HepG2 (cell line): ENCODE results near the gene AKR7A3. TPM values are rescaled to one million over a fixed set of nuclear protein-coding genes. Genes with fewer than 3 reads are reported as not detected.

Experiments
- ATAC-seq: fragments of 200-7000 bp; cut with Tn5 transposase; 3 replicates; pipeline ENCODE4 v1.9.1; 2020; ENCODE audit warnings: mild to moderate bottlenecking, moderate library complexity
- BruUV-seq: library from RNA; stranded (reverse); fragments of 400-500 nt; replicated peaks from 2 replicates; lab custom pipeline; 2021; lab: Mats Ljungman, UMichigan
- CTCF ChIA-PET: fragments of 300-600 bp; formaldehyde crosslinking; extraction: SDS; loops from one replicate; lab custom pipeline; 2021; ENCODE audit warnings: low total read pairs, inconsistent platforms, low intra/inter-chr PET ratio; lab: Yijun Ruan, JAX
- POLR2A ChIA-PET: fragments of 350-600 bp; sonication (Branson Sonifier 250); formaldehyde crosslinking; loops from one replicate; lab custom pipeline; 2020; ENCODE audit warnings: antibody characterized with exemption, inconsistent platforms; lab: Yijun Ruan, JAX
- DNase-seq: peaks from one replicate; pipeline ENCODE4 v3.0.0-alpha.2; 2015; ENCODE audit warnings: low spot score
- FAIRE-seq: peaks from 3 replicates; lab custom pipeline; 2011; peaks lifted over from hg19 to GRCh38; lab: Jason Lieb, UNC
- H2AFZ ChIP-seq: one replicate; pipeline ENCODE4 v1.6.1; 2011; ENCODE audit warnings: low read length, inconsistent platforms
- H3K27ac ChIP-seq: fragments of 300-600 bp; 3 replicates; pipeline ENCODE4 v1.8.0; 2011; ENCODE audit warnings: mixed run types, mild to moderate bottlenecking, mixed read lengths, low read length, inconsistent platforms; ENCODE audit not compliant: insufficient read depth; ENCODE audit errors: extremely low read length
- H3K27me3 ChIP-seq, 2 experiments: fragments of 200-600 bp in 1 of 2; 2 replicates in 1 of 2; 3 replicates in 1 of 2; pipeline versions ENCODE4 v1.6.0 to v1.8.0; 2011; ENCODE audit warnings: low read length in 2 of 2, mild to moderate bottlenecking in 2 of 2, moderate library complexity in 2 of 2, inconsistent platforms in 1 of 2; ENCODE audit not compliant: insufficient read depth in 2 of 2, control insufficient read depth in 1 of 2
- H3K36me3 ChIP-seq, 2 experiments: fragments of 200-600 bp in 1 of 2; replicated peaks in 1 of 2; 2 replicates in 1 of 2; 3 replicates in 1 of 2; pipeline versions ENCODE4 v1.5.1 to v1.8.0; 2011; ENCODE audit warnings: low read length in 2 of 2, inconsistent platforms in 1 of 2; ENCODE audit not compliant: insufficient read depth in 2 of 2, control insufficient read depth in 1 of 2
- H3K4me1 ChIP-seq: 2 replicates; pipeline ENCODE4 v1.5.1; 2012; ENCODE audit warnings: low read length, inconsistent platforms; ENCODE audit not compliant: insufficient read depth
- H3K4me2 ChIP-seq: 2 replicates; pipeline ENCODE4 v1.6.0; 2011; ENCODE audit warnings: low read depth, low read length, inconsistent platforms
- H3K4me3 ChIP-seq, 3 experiments: fragments of 200-600 bp in 1 of 3; sonication (generic), shearing (Covaris generic) in 1 of 3; replicated peaks in 1 of 3; 2 replicates each; pipeline ENCODE4 v1.5.1; 2011 to 2016; ENCODE audit warnings: low read length in 3 of 3, inconsistent platforms in 2 of 3, low read depth in 2 of 3, mild to moderate bottlenecking in 2 of 3, control low read depth in 1 of 3, mixed read lengths in 1 of 3; ENCODE audit not compliant: insufficient read depth in 1 of 3
- H3K79me2 ChIP-seq: one replicate; pipeline ENCODE4 v1.6.1; 2011; ENCODE audit warnings: low read length, inconsistent platforms; ENCODE audit not compliant: insufficient read depth
- H3K9ac ChIP-seq: 2 replicates; pipeline ENCODE4 v1.6.0; 2011; ENCODE audit warnings: mild to moderate bottlenecking, low read depth, low read length, inconsistent platforms; ENCODE audit not compliant: insufficient read depth
- H3K9me3 ChIP-seq: 2 replicates; pipeline ENCODE4 v1.5.1; 2012; ENCODE audit warnings: mild to moderate bottlenecking, low read length
- H4K20me1 ChIP-seq: 2 replicates; pipeline ENCODE4 v1.6.0; 2011; ENCODE audit warnings: inconsistent platforms, mild to moderate bottlenecking, low read length, moderate library complexity; ENCODE audit not compliant: insufficient read depth
- CHD4 ChIP-seq: fragments of 200-600 bp; sonication (generic); IDR thresholded peaks from 2 replicates; pipeline ENCODE4 v1.7.0; 2017; ENCODE audit warnings: mild to moderate bottlenecking, low read length, borderline replicate concordance
- DMAP1 ChIP-seq: IDR thresholded peaks from 2 replicates; pipeline ENCODE4 v1.6.1; 2016
- MED13 ChIP-seq: sonication (generic); formaldehyde crosslinking; IDR thresholded peaks from 2 replicates; pipeline ENCODE4 v1.5.0; 2020; ENCODE audit warnings: missing genetic modification reagents
- MXD4 ChIP-seq: IDR thresholded peaks from 2 replicates; pipeline ENCODE4 v1.6.1; 2016; ENCODE audit warnings: mild to moderate bottlenecking, missing biosample characterization, missing genetic modification reagents
- SOX5 ChIP-seq: IDR thresholded peaks from 2 replicates; pipeline ENCODE4 v1.6.1; 2016; ENCODE audit warnings: borderline replicate concordance
- ZMAT3 ChIP-seq: sonication (generic); formaldehyde crosslinking; conservative IDR thresholded peaks from 2 replicates; pipeline ENCODE4 v1.7.0; 2021; ENCODE audit warnings: missing genetic modification reagents
- ZNF44 ChIP-seq: sonication (generic); formaldehyde crosslinking; IDR thresholded peaks from 2 replicates; pipeline ENCODE4 v1.5.1; 2020; ENCODE audit warnings: mild to moderate bottlenecking, missing genetic modification reagents
- ZNF629 ChIP-seq: sonication (generic); formaldehyde crosslinking; conservative IDR thresholded peaks from 2 replicates; pipeline ENCODE4 v1.5.0; 2020; ENCODE audit warnings: missing genetic modification reagents
- ZNF75D ChIP-seq: sonication (generic); formaldehyde crosslinking; IDR thresholded peaks from 2 replicates; pipeline ENCODE4 v1.8.1; 2023; ENCODE audit warnings: missing genetic modification reagents, mild to moderate bottlenecking, borderline replicate concordance
- WGBS: methylation state at CpG from one replicate; pipeline ENCODE4 v1.1.6; 2017; ENCODE audit warnings: low lambda C conversion rate; 5-methylcytosine and 5-hydroxymethylcytosine counted together
- in situ Hi-C: cut with HindIII; loops from 2 replicates; pipeline ENCODE4 v1.10.0; 2017; ENCODE audit warnings: low pct_unique_long_range_greater_than_20kb; ENCODE audit not compliant: extremely low pct_ligation_motif_present
- intact Hi-C: fragments of 100-400 bp; cut with micrococcal nuclease; formaldehyde crosslinking; loops from one replicate; pipeline ENCODE4 v1.10.0; 2022; ENCODE audit not compliant: unreplicated experiment
- polyA plus RNA-seq, 8 experiments: library from polyadenylated mRNA; depleted of rRNA in 3 of 8; stranded (reverse) in 7 of 8; unstranded in 1 of 8; fragments of >200 nt; fragmentation: Illumina TruSeq in 4 of 8; extraction: Trizol in 4 of 8; gene quantifications; 2 replicates each; pipeline versions ENCODE4 v1.2.1 to v1.2.3, GENCODE V29; 2011 to 2016; ENCODE audit warnings: low read depth in 4 of 8, missing spikeins in 1 of 8, mixed read lengths in 1 of 8; ENCODE audit not compliant: insufficient read depth in 1 of 8
- total RNA-seq, 5 experiments: library from RNA; depleted of rRNA; stranded (reverse); fragments of >200 nt; fragmentation: Illumina TruSeq; extraction: Trizol; gene quantifications; 2 replicates each; pipeline ENCODE4 v1.2.3, GENCODE V29; 2016; ENCODE audit warnings: low read depth in 1 of 5
- TF ChIP-seq, protein P1 (sequence below): sonication (generic); formaldehyde crosslinking; IDR thresholded peaks from 2 replicates; pipeline ENCODE4 v1.5.0; 2020; ENCODE audit warnings: missing genetic modification reagents
- TF ChIP-seq, protein P2 (sequence below): sonication (generic); formaldehyde crosslinking; IDR thresholded peaks from 2 replicates; pipeline ENCODE4 v1.4.0; 2020; ENCODE audit warnings: missing genetic modification reagents
- TF ChIP-seq, protein P3 (sequence below): sonication (generic); formaldehyde crosslinking; IDR thresholded peaks from 2 replicates; pipeline ENCODE4 v1.4.0; 2020; ENCODE audit warnings: missing genetic modification reagents
- TF ChIP-seq, protein P4 (sequence below): sonication (generic); formaldehyde crosslinking; IDR thresholded peaks from 2 replicates; pipeline ENCODE4 v1.4.0; 2020; ENCODE audit warnings: missing genetic modification reagents

The AKR7A3 gene
- total and polyA plus RNA-seq, 2 of the 13 experiments (the other 11 are each of a cell fraction or from before 2014, with no cell fraction given) = 0.58 to 1.00 TPM

DNA sequence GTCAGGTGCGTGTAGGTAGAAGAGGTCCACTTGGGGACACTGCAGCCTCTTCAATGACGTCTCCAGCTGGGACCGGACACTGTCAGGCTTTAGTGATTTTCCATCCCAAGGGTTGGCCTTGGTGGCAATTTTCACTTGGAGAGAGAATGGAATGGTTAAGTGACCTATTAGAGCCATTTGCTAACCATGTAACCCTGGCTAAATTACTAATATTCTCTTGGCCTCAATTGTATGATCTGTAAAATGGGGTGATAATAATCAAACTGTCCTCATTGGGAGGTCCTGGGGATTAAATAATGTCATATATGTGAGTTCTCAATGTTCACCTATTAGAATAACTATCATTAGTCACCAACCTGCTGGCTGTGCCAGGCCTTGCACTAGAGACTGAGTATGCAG lies 19.9 kb upstream of the AKR7A3 start:
- Histone ChIP-seq H3K4me3 (no peak overlapping the region), H3K27me3 (no peaks in the 10 kb centered on the region; a peak in 1 of 5 replicates), H3K27ac (no peak overlapping the region), H3K9me3 (no peaks in the 10 kb centered on the region), H3K36me3 (peaks cover 12 to 54% of the 10 kb centered on the region in 2 experiments), H3K79me2 (peaks cover 27% of the 10 kb centered on the region), H3K9ac (no peak overlapping the region), H4K20me1 (no peaks in the 10 kb centered on the region; the same call in 1 of the 2 replicates), H3K4me2 (no peak overlapping the region), H2AFZ (no peak overlapping the region), H3K4me1 (peaks cover 40% of the 10 kb centered on the region)
- ChIA-PET POLR2A (no interaction called here), CTCF (no interaction called here)
- WGBS = 94% methylated on average over 3 of the region's 3 CpGs
- in situ Hi-C loops (no loop called here), intact Hi-C loops (no loop called here)
- no TSS peak for BruUV-seq
- FAIRE-seq = no peak
- no peak for TF ChIP-seq SOX5 (CRISPR knock-in tag)
- TF ChIP-seq DMAP1 (CRISPR knock-in tag) = no peak
- TF ChIP-seq ZMAT3 = no peak
- TF ChIP-seq, protein P1, sequence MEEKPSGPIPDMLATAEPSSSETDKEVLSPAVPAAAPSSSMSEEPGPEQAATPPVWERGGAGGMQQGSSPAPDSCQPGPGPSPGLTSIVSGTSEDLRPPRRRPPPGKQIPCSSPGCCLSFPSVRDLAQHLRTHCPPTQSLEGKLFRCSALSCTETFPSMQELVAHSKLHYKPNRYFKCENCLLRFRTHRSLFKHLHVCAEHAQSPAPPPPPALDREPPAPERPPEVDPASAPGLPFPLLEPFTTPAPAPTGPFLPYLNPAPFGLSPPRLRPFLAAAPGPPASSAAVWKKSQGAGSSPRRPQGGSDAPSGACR (CRISPR knock-in tag) = no peak
- TF ChIP-seq, protein P2, sequence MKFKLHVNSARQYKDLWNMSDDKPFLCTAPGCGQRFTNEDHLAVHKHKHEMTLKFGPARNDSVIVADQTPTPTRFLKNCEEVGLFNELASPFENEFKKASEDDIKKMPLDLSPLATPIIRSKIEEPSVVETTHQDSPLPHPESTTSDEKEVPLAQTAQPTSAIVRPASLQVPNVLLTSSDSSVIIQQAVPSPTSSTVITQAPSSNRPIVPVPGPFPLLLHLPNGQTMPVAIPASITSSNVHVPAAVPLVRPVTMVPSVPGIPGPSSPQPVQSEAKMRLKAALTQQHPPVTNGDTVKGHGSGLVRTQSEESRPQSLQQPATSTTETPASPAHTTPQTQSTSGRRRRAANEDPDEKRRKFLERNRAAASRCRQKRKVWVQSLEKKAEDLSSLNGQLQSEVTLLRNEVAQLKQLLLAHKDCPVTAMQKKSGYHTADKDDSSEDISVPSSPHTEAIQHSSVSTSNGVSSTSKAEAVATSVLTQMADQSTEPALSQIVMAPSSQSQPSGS (CRISPR knock-in tag) = no peak
- TF ChIP-seq CHD4 = 0 out of 2 replicates have a peak, but pooled peaks have one; percentile 38
- TF ChIP-seq ZNF629 (CRISPR knock-in tag) = peak; percentile 77
- no peak for TF ChIP-seq MXD4 (CRISPR knock-in tag)
- TF ChIP-seq ZNF44 = no peak
- no peak for TF ChIP-seq MED13 (CRISPR knock-in tag)
- TF ChIP-seq, protein P3, sequence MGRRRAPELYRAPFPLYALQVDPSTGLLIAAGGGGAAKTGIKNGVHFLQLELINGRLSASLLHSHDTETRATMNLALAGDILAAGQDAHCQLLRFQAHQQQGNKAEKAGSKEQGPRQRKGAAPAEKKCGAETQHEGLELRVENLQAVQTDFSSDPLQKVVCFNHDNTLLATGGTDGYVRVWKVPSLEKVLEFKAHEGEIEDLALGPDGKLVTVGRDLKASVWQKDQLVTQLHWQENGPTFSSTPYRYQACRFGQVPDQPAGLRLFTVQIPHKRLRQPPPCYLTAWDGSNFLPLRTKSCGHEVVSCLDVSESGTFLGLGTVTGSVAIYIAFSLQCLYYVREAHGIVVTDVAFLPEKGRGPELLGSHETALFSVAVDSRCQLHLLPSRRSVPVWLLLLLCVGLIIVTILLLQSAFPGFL (CRISPR knock-in tag) = no peak
- TF ChIP-seq, protein P4, sequence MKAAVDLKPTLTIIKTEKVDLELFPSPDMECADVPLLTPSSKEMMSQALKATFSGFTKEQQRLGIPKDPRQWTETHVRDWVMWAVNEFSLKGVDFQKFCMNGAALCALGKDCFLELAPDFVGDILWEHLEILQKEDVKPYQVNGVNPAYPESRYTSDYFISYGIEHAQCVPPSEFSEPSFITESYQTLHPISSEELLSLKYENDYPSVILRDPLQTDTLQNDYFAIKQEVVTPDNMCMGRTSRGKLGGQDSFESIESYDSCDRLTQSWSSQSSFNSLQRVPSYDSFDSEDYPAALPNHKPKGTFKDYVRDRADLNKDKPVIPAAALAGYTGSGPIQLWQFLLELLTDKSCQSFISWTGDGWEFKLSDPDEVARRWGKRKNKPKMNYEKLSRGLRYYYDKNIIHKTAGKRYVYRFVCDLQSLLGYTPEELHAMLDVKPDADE (CRISPR knock-in tag) = no peak
- no peak for TF ChIP-seq ZNF75D
- no peak for DNase-seq
- ATAC-seq = no peak
